GM12891 (cell line): Measurements from ENCODE around the gene TLE5.

Experiments
- DNase-seq: peaks from one replicate; pipeline ENCODE4 v3.0.0; 2011; ENCODE audit warnings: low spot score; ENCODE audit not compliant: insufficient read length
- FAIRE-seq: peaks from 2 replicates; lab custom pipeline; 2011; peaks lifted over from hg19 to GRCh38; lab: Jason Lieb, UNC
- PAX5 ChIP-seq: IDR thresholded peaks from 2 replicates; pipeline ENCODE4 v1.6.1; 2011; ENCODE audit warnings: low read length, moderate library complexity, mild to moderate bottlenecking; ENCODE audit not compliant: insufficient read depth, severe bottlenecking
- POLR2A ChIP-seq: IDR thresholded peaks from 2 replicates; pipeline ENCODE4 v1.6.1; 2011; ENCODE audit warnings: low read depth, low read length, control low read depth
- POLR2AphosphoS5 ChIP-seq: IDR thresholded peaks from 2 replicates; pipeline ENCODE4 v1.6.1; 2011; ENCODE audit warnings: low read depth, low read length, control low read depth
- POU2F2 ChIP-seq: IDR thresholded peaks from 2 replicates; pipeline ENCODE4 v1.6.1; 2011; ENCODE audit warnings: low read depth, mild to moderate bottlenecking, control low read depth, low read length, moderate library complexity
- SPI1 ChIP-seq: IDR thresholded peaks from 2 replicates; pipeline ENCODE4 v1.6.1; 2011; ENCODE audit warnings: low read depth, low read length, control low read depth
- TAF1 ChIP-seq: IDR thresholded peaks from 2 replicates; pipeline ENCODE4 v1.6.1; 2011; ENCODE audit warnings: low read depth, low read length, control low read depth

The TLE5 gene

GRCh38 chr19:3027292-3027691 is 35.0 kb downstream of the TLE5 start:
- no peak for DNase-seq
- no peak for FAIRE-seq

GRCh38 chr19:3026768-3027167 is 35.5 kb downstream of the TLE5 start:
- FAIRE-seq = no peak
- no peak for DNase-seq
- TF ChIP-seq TAF1 (no peak), POLR2A (no peak), POLR2AphosphoS5 (no peak), SPI1 (no peak), POU2F2 (no peak), PAX5 (no peak)

More at GRCh38 chr19:3027292-3027691, 35.0 kb downstream of the TLE5 start:
- TF ChIP-seq POLR2A (no peak), TAF1 (no peak), POLR2AphosphoS5 (no peak), SPI1 (no peak), PAX5 (no peak), POU2F2 (no peak)

GRCh38 chr19:3025549-3025886 is 36.8 kb downstream of the TLE5 start:
- TF ChIP-seq PAX5 (no peak), POLR2A (no peak), TAF1 (no peak), POLR2AphosphoS5 (no peak), SPI1 (no peak), POU2F2 (no peak)
- FAIRE-seq = no peak
- no peak for DNase-seq

- DNase-seq (no peak), FAIRE-seq (no peak)
- no peak for TF ChIP-seq POLR2AphosphoS5
- no peak for TF ChIP-seq POLR2A
- no peak for TF ChIP-seq SPI1
- TF ChIP-seq POU2F2 = no peak
- TF ChIP-seq TAF1 = no peak
- TF ChIP-seq PAX5 = no peak
Measured at GRCh38 chr19:3024870-3025548, 37.3 kb downstream of the TLE5 start.

- DNase-seq (no peak), FAIRE-seq (no peak)
- TF ChIP-seq SPI1 = no peak
- TF ChIP-seq POLR2AphosphoS5 = no peak
- no peak for TF ChIP-seq POU2F2
- TF ChIP-seq PAX5 = no peak
- TF ChIP-seq TAF1 = no peak
- no peak for TF ChIP-seq POLR2A
Measured at GRCh38 chr19:3024509-3024869, 37.8 kb downstream of the TLE5 start.

- DNase-seq (no peak), FAIRE-seq (no peak)
- TF ChIP-seq POLR2A = no peak
- TF ChIP-seq PAX5 = no peak
- no peak for TF ChIP-seq POLR2AphosphoS5
- TF ChIP-seq POU2F2 = no peak
- no peak for TF ChIP-seq TAF1
- TF ChIP-seq SPI1 = no peak
Measured at GRCh38 chr19:3020321-3020960, 41.9 kb downstream of the TLE5 start.

- no peak for TF ChIP-seq SPI1
- no peak for TF ChIP-seq POLR2AphosphoS5
- TF ChIP-seq POLR2A = no peak
- TF ChIP-seq PAX5 = no peak
- no peak for TF ChIP-seq POU2F2
- no peak for TF ChIP-seq TAF1
- no peak for FAIRE-seq
- DNase-seq = no peak
Measured at GRCh38 chr19:3019211-3019854, 43.0 kb downstream of the TLE5 start.

- no peak for TF ChIP-seq SPI1
- TF ChIP-seq PAX5 = no peak
- TF ChIP-seq POLR2A = no peak
- TF ChIP-seq POU2F2 = no peak
- TF ChIP-seq POLR2AphosphoS5 = no peak
- no peak for TF ChIP-seq TAF1
- DNase-seq = no peak
- no peak for FAIRE-seq
Measured at GRCh38 chr19:3017923-3018322, 44.4 kb downstream of the TLE5 start.

- DNase-seq (no peak), FAIRE-seq (no peak)
- TF ChIP-seq POU2F2 = no peak
- TF ChIP-seq TAF1 = no peak
Measured at GRCh38 chr19:3015126-3016057, 46.9 kb downstream of the TLE5 start.

GRCh38 chr19:3014135-3014534 is 48.2 kb downstream of the TLE5 start:
- FAIRE-seq = no peak
- DNase-seq = no peak
- TF ChIP-seq POLR2AphosphoS5 (no peak), POLR2A (no peak), TAF1 (no peak), POU2F2 (no peak), SPI1 (no peak), PAX5 (no peak)
